A549 (cell line): ENCODE results near the gene RAB3C. TPM values are rescaled to one million over a fixed set of nuclear protein-coding genes. Genes with fewer than 3 reads are reported as not detected.

Experiments used
- ATAC-seq, 2 experiments: fragments of 200-7000 bp in 1 of 2; fragments of >200 bp in 1 of 2; cut with Nextera tagmentation in 1 of 2; cut with Tn5 transposase in 1 of 2; 3 replicates each; pipeline versions ENCODE4 v1.8.0 to v1.9.1; 2018 to 2020; ENCODE audit warnings: mild to moderate bottlenecking in 1 of 2, moderate library complexity in 1 of 2
- CTCF ChIA-PET: fragments of 300-600 bp; sonication (Branson Sonifier 250); formaldehyde crosslinking; extraction: SDS; loops from one replicate; lab custom pipeline; 2021; ENCODE audit warnings: antibody characterized with exemption, inconsistent platforms; lab: Yijun Ruan, JAX
- POLR2A ChIA-PET: fragments of 350-600 bp; formaldehyde crosslinking; extraction: SDS; loops from one replicate; lab custom pipeline; 2021; ENCODE audit warnings: antibody characterized with exemption, inconsistent platforms; lab: Yijun Ruan, JAX
- DNase-seq, 2 experiments: peaks; one replicate each; pipeline versions ENCODE4 v3.0.0 to v3.0.0-alpha.2; 2011 to 2016; ENCODE audit warnings: low read depth in 1 of 2, low spot score in 1 of 2
- FAIRE-seq: peaks from 2 replicates; lab custom pipeline; 2011; peaks lifted over from hg19 to GRCh38; lab: Jason Lieb, UNC
- H3K27ac ChIP-seq, 2 experiments: fragments of >200 bp; sonication (Bioruptor Twin); formaldehyde crosslinking; 3 replicates each; pipeline ENCODE4 v1.5.1; 2016 to 2017
- H3K4me1 ChIP-seq: fragments of >200 bp; sonication (Bioruptor Twin); formaldehyde crosslinking; 3 replicates; pipeline ENCODE4 v1.6.1; 2016
- H3K4me2 ChIP-seq: fragments of >200 bp; sonication (Bioruptor Twin); formaldehyde crosslinking; 3 replicates; pipeline ENCODE4 v1.6.1; 2016
- H3K4me3 ChIP-seq: fragments of >200 bp; sonication (Bioruptor Twin); formaldehyde crosslinking; 3 replicates; pipeline ENCODE4 v1.5.1; 2016
- H3K9me3 ChIP-seq: fragments of >200 bp; sonication (Bioruptor Twin); formaldehyde crosslinking; 3 replicates; pipeline ENCODE4 v1.6.1; 2016
- CEBPB ChIP-seq, 2 experiments: fragments of >200 bp in 1 of 2; sonication (Bioruptor Twin) in 1 of 2; formaldehyde crosslinking in 1 of 2; IDR thresholded peaks; 2 replicates each; pipeline ENCODE4 v1.6.1; 2012 to 2016
- CHD2 ChIP-seq: fragments of 150-350 bp; IDR thresholded peaks from 2 replicates; pipeline ENCODE4 v1.6.1; 2014; ENCODE audit warnings: low read length; ENCODE audit not compliant: partially characterized antibody
- CTCF ChIP-seq: fragments of >200 bp; sonication (Bioruptor Twin); formaldehyde crosslinking; IDR thresholded peaks from 3 replicates; pipeline ENCODE4 v1.5.1; 2016
- E2F6 ChIP-seq: IDR thresholded peaks from 2 replicates; pipeline ENCODE4 v1.6.1; 2012; ENCODE audit warnings: low read depth, borderline replicate concordance
- EHMT2 ChIP-seq: fragments of 200-600 bp; sonication (generic); IDR thresholded peaks from 2 replicates; pipeline ENCODE4 v1.6.1; 2016; ENCODE audit warnings: antibody characterized with exemption, low read depth, mild to moderate bottlenecking, moderate library complexity
- EP300 ChIP-seq, 2 experiments: fragments of >200 bp; sonication (Bioruptor Twin); formaldehyde crosslinking; IDR thresholded peaks; 2 replicates in 1 of 2; 3 replicates in 1 of 2; pipeline ENCODE4 v1.6.1; 2016 to 2017
- FOSB ChIP-seq: fragments of 250-450 bp; sonication (Bioruptor Pico); IDR thresholded peaks from 2 replicates; pipeline ENCODE4 v1.5.0; 2020; ENCODE audit warnings: mild to moderate bottlenecking, moderate library complexity
- FOSL2 ChIP-seq, 2 experiments: fragments of 450-650 bp in 1 of 2; fragments of >200 bp in 1 of 2; sonication (Bioruptor Twin) in 1 of 2; formaldehyde crosslinking; IDR thresholded peaks; 2 replicates each; pipeline versions ENCODE4 v1.5.0 to v1.6.1; 2016 to 2020; ENCODE audit warnings: mild to moderate bottlenecking in 1 of 2, moderate library complexity in 1 of 2
- GATA3 ChIP-seq: IDR thresholded peaks from 2 replicates; pipeline ENCODE4 v1.6.1; 2012; ENCODE audit warnings: borderline replicate concordance
- HDAC2 ChIP-seq: fragments of 200-600 bp; sonication (generic); IDR thresholded peaks from 2 replicates; pipeline ENCODE4 v1.6.1; 2016
- HEYL ChIP-seq: fragments of 250-450 bp; sonication (Bioruptor Pico); IDR thresholded peaks from 2 replicates; pipeline ENCODE4 v1.8.0; 2021; ENCODE audit warnings: mild to moderate bottlenecking, moderate library complexity
- HOXB13 ChIP-seq: fragments of 250-450 bp; sonication (Bioruptor Pico); IDR thresholded peaks from 2 replicates; pipeline ENCODE4 v1.5.0; 2020; ENCODE audit warnings: low read depth, mild to moderate bottlenecking, moderate library complexity
- JUNB ChIP-seq: fragments of >200 bp; sonication (Bioruptor Twin); formaldehyde crosslinking; IDR thresholded peaks from 2 replicates; pipeline ENCODE4 v1.6.1; 2016
- KDM1A ChIP-seq: fragments of 200-600 bp; sonication (generic); IDR thresholded peaks from 2 replicates; pipeline ENCODE4 v1.6.1; 2016; ENCODE audit warnings: low read depth, mild to moderate bottlenecking
- KDM5A ChIP-seq: fragments of 200-600 bp; sonication (generic); IDR thresholded peaks from 2 replicates; pipeline ENCODE4 v1.6.1; 2016; ENCODE audit warnings: antibody characterized with exemption, mild to moderate bottlenecking
- NR3C1 ChIP-seq: fragments of >200 bp; sonication (Bioruptor Twin); formaldehyde crosslinking; IDR thresholded peaks from 3 replicates; pipeline ENCODE4 v1.6.1; 2017
- PBX3 ChIP-seq: IDR thresholded peaks from 2 replicates; pipeline ENCODE4 v1.6.1; 2012
- PHF8 ChIP-seq: fragments of 200-600 bp; sonication (generic); IDR thresholded peaks from 2 replicates; pipeline ENCODE4 v1.6.1; 2016; ENCODE audit warnings: low read depth, mild to moderate bottlenecking, antibody characterized with exemption, moderate library complexity, borderline replicate concordance
- RAD21 ChIP-seq, 2 experiments: fragments of >200 bp in 1 of 2; sonication (Bioruptor Twin) in 1 of 2; formaldehyde crosslinking in 1 of 2; IDR thresholded peaks in 1 of 2; conservative IDR thresholded peaks in 1 of 2; 2 replicates in 1 of 2; 3 replicates in 1 of 2; pipeline ENCODE4 v1.6.1; 2012 to 2018; ENCODE audit warnings: inconsistent platforms in 1 of 2
- RCOR1 ChIP-seq: fragments of 150-350 bp; IDR thresholded peaks from 2 replicates; pipeline ENCODE4 v1.6.1; 2014; ENCODE audit warnings: antibody characterized with exemption, low read length, low read depth
- RFX5 ChIP-seq: fragments of 450-650 bp; IDR thresholded peaks from 2 replicates; pipeline ENCODE4 v1.7.1; 2014; ENCODE audit warnings: antibody characterized with exemption, mild to moderate bottlenecking, moderate library complexity
- TP53 ChIP-seq: fragments of 250-450 bp; sonication (Bioruptor Pico); IDR thresholded peaks from 2 replicates; pipeline ENCODE4 v1.5.0; 2021; ENCODE audit warnings: mild to moderate bottlenecking, moderate library complexity
- USF2 ChIP-seq: fragments of 450-650 bp; IDR thresholded peaks from 2 replicates; pipeline ENCODE4 v1.6.1; 2014; ENCODE audit warnings: antibody characterized with exemption
- ZC3H11A ChIP-seq: fragments of 450-650 bp; IDR thresholded peaks from 2 replicates; pipeline ENCODE4 v1.6.1; 2014; ENCODE audit warnings: antibody characterized with exemption, mild to moderate bottlenecking
- ZNF302 ChIP-seq: fragments of 250-450 bp; sonication (Bioruptor Pico); IDR thresholded peaks from 2 replicates; pipeline ENCODE4 v1.9.0; 2021; ENCODE audit warnings: inconsistent platforms, mild to moderate bottlenecking, moderate library complexity
- ZSCAN20 ChIP-seq: fragments of 250-450 bp; sonication (Bioruptor Pico); IDR thresholded peaks from 2 replicates; pipeline ENCODE4 v1.8.0; 2022; ENCODE audit warnings: mild to moderate bottlenecking, moderate library complexity
- WGBS: methylation state at CpG from one replicate; pipeline ENCODE4 v1.1.6; 2017; ENCODE audit errors: missing lambda C conversion rate; 5-methylcytosine and 5-hydroxymethylcytosine counted together
- polyA plus RNA-seq, 4 experiments: library from polyadenylated mRNA; depleted of rRNA in 3 of 4; stranded (reverse); fragments of >200 nt; fragmentation: RNase III in 1 of 4; extraction: RNeasy Plus Mini Kit Qiagen cat#74134 plus additional on column Dnase treatment in 1 of 4; gene quantifications; 2 replicates in 3 of 4; 3 replicates in 1 of 4; pipeline ENCODE4 v1.2.3, GENCODE V29; 2011 to 2017

RAB3C gene
- polyA plus RNA-seq, 2 of the 4 experiments (the other 2 are of a cell fraction): not detected

GRCh38 chr5:58718269-58718978 lies 135.5 kb downstream of the RAB3C start (continued):
- TF ChIP-seq TP53: no peak

DNA sequence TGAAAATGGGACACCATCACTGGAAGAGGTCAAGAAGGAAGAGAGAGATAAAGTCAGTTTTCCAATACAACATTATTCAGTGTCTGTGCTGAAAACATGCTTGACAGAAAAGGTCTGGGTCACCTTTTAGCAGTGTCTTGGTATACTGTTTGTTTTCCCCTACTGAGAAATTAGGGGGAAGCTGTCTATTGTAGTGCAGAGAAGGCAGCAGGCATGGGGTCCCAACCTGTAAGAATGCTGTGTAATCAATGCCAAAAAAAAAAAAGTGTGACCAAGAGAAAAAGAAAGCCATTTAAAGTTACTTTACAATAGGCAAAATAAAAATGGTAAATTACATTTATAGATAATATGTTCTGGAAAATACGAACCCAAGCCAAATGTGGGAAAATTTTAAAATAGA lies 139.3 kb downstream of the RAB3C start:
- FAIRE-seq: no peak
- H3K4me1 ChIP-seq: no peaks in the 10 kb centered on the region
- H3K4me2 ChIP-seq: no peak overlapping the region
- DNase-seq: no peak
- ATAC-seq: no peak
- 8% methylated on average over 1 of the region's 1 CpG for WGBS
- no peak overlapping the region for H3K4me3 ChIP-seq
- H3K9me3 ChIP-seq: 0 out of 3 replicates have a peak, but pooled peaks cover 6% of the 10 kb centered on the region
- no peak overlapping the region for H3K27ac ChIP-seq
- TF ChIP-seq HOXB13 (no peak), EP300 (IDR thresholded peaks at IDR 0.05) (no peak), E2F6 (no peak), USF2 (no peak), RAD21 (conservative IDR thresholded peaks at IDR 0.05 in 1 of 2, IDR thresholded peaks at IDR 0.05 in 1 of 2) (no peak), ZC3H11A (no peak), KDM1A (no peak), GATA3 (no peak)
- CTCF ChIA-PET: interaction anchor here (0.8 kb wide), 1 partner anchor 9 kb away, joined by 3 read pairs; no protein-coding TSS in a partner anchor
- POLR2A ChIA-PET: no interaction called here

GRCh38 chr5:58724992-58725391 lies 142.1 kb downstream of the RAB3C start:
- 68% methylated on average over 2 of the region's 2 CpGs for WGBS
- Histone ChIP-seq H3K9me3 (0 out of 3 replicates have a peak, but pooled peaks cover 6% of the 10 kb centered on the region), H3K27ac (no peak overlapping the region), H3K4me3 (no peak overlapping the region), H3K4me2 (no peak overlapping the region), H3K4me1 (no peaks in the 10 kb centered on the region)
- no peak for DNase-seq
- ChIA-PET CTCF (no interaction called here), POLR2A (no interaction called here)
- TF ChIP-seq CEBPB (IDR thresholded peaks at IDR 0.05): no peak
- TF ChIP-seq RAD21 (conservative IDR thresholded peaks at IDR 0.05 in 1 of 2, IDR thresholded peaks at IDR 0.05 in 1 of 2): no peak
- no peak for TF ChIP-seq ZNF302
- TF ChIP-seq HDAC2: no peak
- TF ChIP-seq NR3C1: no peak
- no peak for ATAC-seq
- FAIRE-seq: no peak

GRCh38 chr5:58731641-58732040 lies 148.8 kb downstream of the RAB3C start:
- WGBS: 9% methylated on average over 1 of the region's 1 CpG
- no peak overlapping the region for H3K4me3 ChIP-seq
- no peak overlapping the region for H3K27ac ChIP-seq
- no peak for ATAC-seq
- POLR2A ChIA-PET: no interaction called here
- no peak for DNase-seq
- no peak for FAIRE-seq
- H3K9me3 ChIP-seq: no peaks in the 10 kb centered on the region
- CTCF ChIA-PET: interaction anchor here (1.0 to 1.5 kb wide), 2 partner anchors 10 to 14 kb away, joined by 3 read pairs; no protein-coding TSS in a partner anchor
- H3K4me2 ChIP-seq: no peak overlapping the region
- H3K4me1 ChIP-seq: no peaks in the 10 kb centered on the region
- TF ChIP-seq HDAC2 (no peak), JUNB (no peak), EHMT2 (no peak), FOSL2 (IDR thresholded peaks at IDR 0.05) (no peak), FOSL2 (CRISPR knock-in tag; IDR thresholded peaks at IDR 0.05) (no peak), RCOR1 (no peak), ZSCAN20 (CRISPR knock-in tag) (no peak), CHD2 (no peak), PBX3 (no peak), KDM5A (no peak), CTCF (no peak), RFX5 (no peak), HEYL (CRISPR knock-in tag) (no peak), E2F6 (no peak), FOSB (CRISPR knock-in tag) (no peak), PHF8 (no peak)
